ENCODE measurements around the gene JAML. TPM values are rescaled to one million over a fixed set of nuclear protein-coding genes. Genes with fewer than 3 reads are reported as not detected.
A peak's percentile ranks its signal among the peaks of the same experiment; 100 is the strongest.

Gene JAML
- total and polyA plus RNA-seq, 2 of the 13 experiments (the other 11 are each of a cell fraction or from before 2014, with no cell fraction given): 2.0 to 3.3 TPM

- 0 out of 2 replicates have a peak, but pooled peaks have one; percentile 38 for TF ChIP-seq SOX13 (IDR thresholded peaks at IDR 0.05)
- TF ChIP-seq SOX13 (CRISPR knock-in tag; conservative IDR thresholded peaks at IDR 0.05 in 1 of 2, IDR thresholded peaks at IDR 0.05 in 1 of 2): peak in 1 of 2 experiments; percentile 79; a peak in 2 of 4 replicates
- TF ChIP-seq ZNF639 (CRISPR knock-in tag; conservative IDR thresholded peaks at IDR 0.05): no peak
- peak; percentile 97 for TF ChIP-seq GATAD2A (CRISPR knock-in tag; IDR thresholded peaks at IDR 0.05)
- TF ChIP-seq ZNF580 (CRISPR knock-in tag; IDR thresholded peaks at IDR 0.05; ENCODE audit: borderline replicate concordance, low read depth): peak; percentile 87; the same call in 1 of the 2 replicates
- TF ChIP-seq MYNN (CRISPR knock-in tag; IDR thresholded peaks at IDR 0.05; ENCODE audit: low read depth): no peak
- TF ChIP-seq MXD1 (CRISPR knock-in tag; IDR thresholded peaks at IDR 0.05): no peak
- peak; percentile 41; the same call in 1 of the 2 replicates for TF ChIP-seq HIC2 (CRISPR knock-in tag; IDR thresholded peaks at IDR 0.05; ENCODE audit: low read depth)
- peak; percentile 41; the same call in 1 of the 2 replicates for TF ChIP-seq CHD2 (IDR thresholded peaks at IDR 0.05; ENCODE audit: low read depth, low read length)
- TF ChIP-seq ZBTB7A (CRISPR knock-in tag; IDR thresholded peaks at IDR 0.05): peak; percentile 22; the same call in 1 of the 2 replicates
- TF ChIP-seq MED1 (CRISPR knock-in tag; IDR thresholded peaks at IDR 0.05): peak; percentile 97
- no peak for TF ChIP-seq PAF1 (CRISPR knock-in tag; IDR thresholded peaks at IDR 0.05)
- peak; percentile 68; the same call in 1 of the 2 replicates for TF ChIP-seq JUN (CRISPR knock-in tag; IDR thresholded peaks at IDR 0.05)
Observed at GRCh38 chr11:118202599-118203422, 22.0 kb downstream of the JAML start (continued).
